Suppressor macrophage (primary cell): ENCODE results near the gene BPIFB1.

ENCODE experiments used
- DNase-seq, 4 experiments: peaks; one replicate each; pipeline ENCODE4 v3.0.0-alpha.2; 2020 to 2022

BPIFB1 gene

GRCh38 chr20:33273117-33273851 is 9.7 kb upstream of the BPIFB1 start:
- no peak for DNase-seq

DNA sequence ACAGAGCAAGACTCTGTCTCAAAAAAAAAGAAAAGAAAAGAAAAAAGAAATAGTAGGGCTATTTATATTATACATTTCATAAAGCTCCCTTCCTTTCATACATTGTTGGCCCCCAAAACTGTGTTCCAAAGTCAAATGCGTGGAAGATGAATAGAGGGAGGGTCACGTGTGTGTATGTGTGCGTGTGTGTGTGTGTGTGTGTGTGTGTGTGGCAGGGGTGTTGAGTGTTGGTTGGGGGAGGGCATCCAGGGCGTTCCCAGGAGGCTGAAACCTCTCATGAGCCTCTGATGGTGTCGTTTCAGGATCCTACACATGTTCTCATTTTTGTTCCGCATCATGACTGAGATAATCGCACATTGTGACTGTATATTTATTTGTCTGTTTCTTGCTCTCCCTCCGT is 7.8 kb upstream of the BPIFB1 start:
- DNase-seq, result no peak

DNA sequence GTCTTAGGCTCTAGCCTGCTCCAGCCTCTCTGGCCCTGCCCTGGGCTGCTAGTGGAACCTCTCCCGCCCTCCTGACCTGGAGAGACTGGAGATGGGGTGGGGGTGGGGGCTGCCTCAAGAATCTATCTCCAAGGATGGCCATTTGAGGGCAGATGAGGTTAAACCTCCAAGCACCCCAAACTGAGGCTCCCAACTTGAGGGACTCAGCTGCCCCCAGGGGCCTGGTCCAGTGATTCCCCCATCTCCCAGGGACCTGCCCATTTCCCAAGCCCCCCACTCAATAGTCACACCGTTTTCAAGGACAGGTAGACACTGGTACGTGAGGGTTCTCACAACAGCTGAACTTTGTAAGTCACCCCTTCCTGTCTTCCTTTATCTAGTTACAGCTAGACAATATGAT is 7.1 kb upstream of the BPIFB1 start:
- no peak for DNase-seq

DNA sequence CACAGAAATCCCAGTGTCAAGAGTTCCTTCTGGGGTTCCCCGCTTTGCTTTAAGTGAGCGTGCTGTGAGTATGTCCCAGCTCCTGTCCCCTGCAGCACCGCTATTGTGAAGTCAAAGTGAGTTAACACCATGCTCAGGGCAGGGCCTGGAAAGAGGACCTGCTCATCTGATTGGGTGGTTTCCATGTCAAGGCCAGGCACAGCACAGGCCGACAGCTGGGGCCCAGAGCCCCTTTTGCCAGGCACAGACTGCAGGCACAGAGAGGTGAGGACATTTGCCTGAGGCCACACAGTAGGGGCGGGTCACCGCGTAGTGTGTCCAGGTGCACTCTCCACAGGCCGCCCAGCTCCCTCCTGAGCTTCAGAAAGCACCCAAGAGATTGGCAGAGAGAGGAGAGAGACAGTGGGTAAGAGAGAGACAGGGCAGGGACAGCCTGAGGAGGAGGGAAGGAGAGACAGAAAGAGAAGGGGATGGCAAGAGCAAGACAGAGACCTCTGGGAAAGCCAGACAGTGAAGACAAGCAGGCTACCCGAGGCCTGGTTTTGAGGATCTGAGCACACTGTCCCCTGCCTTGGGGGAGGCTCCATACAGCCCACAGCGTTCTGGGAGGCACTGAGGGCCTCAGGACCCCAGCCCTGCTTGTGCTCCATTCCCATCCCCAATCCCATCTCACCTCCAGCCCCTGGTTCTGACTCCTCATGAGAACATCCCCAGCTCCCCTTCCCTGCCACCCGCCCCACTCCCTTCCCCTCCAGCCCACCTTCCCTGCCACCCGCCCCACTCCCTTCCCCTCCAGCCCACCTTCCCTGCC is 6.5 kb upstream of the BPIFB1 start:
- no peak for DNase-seq

GRCh38 chr20:33277471-33278441 is 5.3 kb upstream of the BPIFB1 start:
- no peak for DNase-seq

DNA sequence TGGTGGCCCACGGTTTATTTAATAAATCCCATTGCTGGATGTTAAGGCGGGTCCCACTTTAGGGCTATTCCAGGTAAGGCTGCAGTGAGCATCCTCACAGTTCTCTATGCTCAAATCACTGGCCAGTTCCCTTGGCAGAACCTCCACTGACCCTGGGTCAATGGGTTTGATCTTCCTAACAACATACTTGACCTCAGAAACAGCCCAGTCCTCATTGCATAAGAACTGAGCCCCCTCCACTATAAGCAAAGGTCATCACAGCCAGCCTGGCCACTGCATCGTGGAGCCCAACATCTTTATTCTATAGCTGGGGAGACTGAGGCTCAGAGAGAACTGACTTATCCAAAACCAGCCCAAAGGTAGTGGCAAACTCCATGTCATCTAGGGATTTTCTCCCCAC is 4.3 kb upstream of the BPIFB1 start:
- DNase-seq, result no peak

DNA sequence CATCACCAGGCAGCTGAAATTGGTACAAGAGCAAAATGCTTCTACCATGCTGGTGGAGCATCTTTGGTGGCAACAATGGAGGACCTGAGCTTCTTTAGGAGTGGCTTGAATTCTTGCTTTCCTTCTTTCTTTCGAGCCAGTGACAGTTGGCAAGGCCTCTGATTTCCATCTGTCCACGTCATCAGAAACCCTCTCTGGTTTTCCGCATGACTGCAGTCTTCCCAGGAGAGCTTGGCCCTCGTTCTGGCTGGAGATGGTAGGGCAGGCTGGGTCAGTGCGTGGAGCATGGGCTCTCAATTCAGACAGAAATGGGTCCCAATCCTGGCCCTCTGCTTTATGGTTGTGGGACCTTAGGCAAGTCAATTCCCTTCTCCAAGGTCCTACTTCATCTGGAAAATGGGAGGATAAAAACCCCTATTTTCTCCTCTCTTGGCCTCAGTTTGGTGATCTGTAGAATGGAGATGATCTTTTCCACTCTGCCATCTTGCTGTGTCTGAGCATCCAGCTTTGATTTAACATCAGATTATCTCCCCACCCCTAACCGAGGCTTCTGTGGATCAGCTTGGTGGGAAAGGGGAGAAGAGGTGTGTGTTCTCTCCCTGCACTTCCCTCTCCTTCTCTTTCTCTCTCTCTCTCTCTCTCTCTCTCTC is 3.6 kb upstream of the BPIFB1 start:
- DNase-seq, result no peak

GRCh38 chr20:33280000-33280680 is 2.9 kb upstream of the BPIFB1 start:
- DNase-seq, result no peak

- no peak for DNase-seq
Observed at GRCh38 chr20:33280775-33281174, 2.2 kb upstream of the BPIFB1 start.

- no peak for DNase-seq
Observed at GRCh38 chr20:33281550-33282146, 1.4 kb upstream of the BPIFB1 start.

GRCh38 chr20:33282196-33282934 is 649 bp upstream of the BPIFB1 start:
- DNase-seq, result no peak

GRCh38 chr20:33284284-33284683 is 1.3 kb downstream of the BPIFB1 start:
- DNase-seq, result no peak

DNA sequence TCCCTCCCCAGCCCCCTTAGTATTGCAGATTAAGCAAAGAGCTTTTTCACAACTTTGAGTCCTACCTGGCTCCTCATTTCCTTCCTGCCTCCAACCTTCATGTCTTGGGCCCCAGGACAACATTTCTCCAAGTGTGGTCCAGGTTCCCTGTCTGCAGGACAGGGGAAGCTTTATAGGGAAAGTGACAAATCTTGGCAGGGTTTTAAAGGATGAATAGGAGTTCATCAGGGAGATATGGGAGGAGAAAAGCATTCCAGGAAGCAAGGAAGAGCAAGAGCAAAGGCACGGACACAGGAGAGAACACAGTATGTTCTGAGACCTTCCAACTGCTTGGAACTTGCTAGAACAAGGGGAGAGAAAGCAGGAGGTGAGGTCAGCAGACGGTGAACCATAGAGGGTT is 1.9 kb downstream of the BPIFB1 start:
- DNase-seq, result no peak

DNA sequence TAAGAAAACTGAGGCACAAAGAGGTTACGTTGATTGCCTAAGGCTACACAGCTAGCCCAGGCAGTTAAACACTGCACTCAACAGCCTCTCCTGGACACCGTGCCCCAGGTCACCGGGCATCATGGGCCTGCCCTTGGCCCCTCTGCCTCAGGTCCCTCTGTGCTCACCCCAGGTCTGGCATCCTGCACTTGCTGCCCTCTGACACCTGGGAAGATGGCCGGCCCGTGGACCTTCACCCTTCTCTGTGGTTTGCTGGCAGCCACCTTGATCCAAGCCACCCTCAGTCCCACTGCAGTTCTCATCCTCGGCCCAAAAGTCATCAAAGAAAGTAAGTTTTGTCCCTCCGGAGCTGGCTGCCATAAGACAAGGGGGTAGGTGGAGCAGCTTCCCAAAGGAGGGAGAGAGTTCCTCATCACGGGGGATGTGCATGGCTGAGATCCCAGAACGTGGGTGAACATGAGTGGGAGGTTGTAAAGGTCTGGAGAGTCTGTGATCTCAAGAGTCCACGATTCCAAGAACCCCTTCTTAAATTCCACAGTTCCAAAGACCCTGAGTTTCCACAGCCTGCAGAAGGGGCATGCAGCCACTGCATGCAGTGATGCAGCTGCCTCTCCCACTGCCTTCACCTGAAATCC is 3.0 kb downstream of the BPIFB1 start:
- no peak for DNase-seq

- no peak for DNase-seq
Observed at GRCh38 chr20:33287884-33288283, 4.9 kb downstream of the BPIFB1 start.

DNA sequence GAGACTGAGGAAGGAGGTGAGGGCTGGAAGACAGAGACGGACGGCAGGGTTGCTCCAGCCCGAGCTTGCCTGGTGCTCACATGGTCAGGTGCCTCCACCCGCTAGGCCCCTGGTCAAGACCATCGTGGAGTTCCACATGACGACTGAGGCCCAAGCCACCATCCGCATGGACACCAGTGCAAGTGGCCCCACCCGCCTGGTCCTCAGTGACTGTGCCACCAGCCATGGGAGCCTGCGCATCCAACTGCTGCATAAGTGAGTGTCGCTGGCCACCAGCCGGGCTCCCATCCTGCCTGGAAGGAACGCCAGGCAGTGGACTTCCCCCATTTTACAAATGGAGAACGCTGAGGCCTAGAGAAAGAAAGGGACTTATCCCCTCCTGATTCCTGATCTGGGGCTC is 7.8 kb downstream of the BPIFB1 start:
- DNase-seq, result no peak

DNA sequence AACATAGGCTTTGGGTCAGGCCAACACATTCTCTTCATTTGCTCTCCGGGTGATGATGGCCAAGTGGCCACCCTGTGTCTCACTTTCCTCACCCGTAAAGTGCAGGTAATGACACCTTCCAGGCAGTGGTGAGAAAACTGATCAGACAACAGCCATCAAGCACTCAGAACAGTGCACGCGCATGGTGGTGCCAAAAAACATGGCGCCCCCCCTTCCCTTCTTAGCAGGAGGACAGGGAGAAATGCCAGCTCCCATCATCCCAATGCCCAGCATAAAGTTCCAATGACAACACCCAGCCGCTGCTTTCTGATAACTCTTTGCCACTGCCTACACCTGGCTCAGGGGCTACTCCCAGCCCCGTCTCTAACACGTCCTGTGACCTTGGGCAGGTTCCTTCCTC is 8.4 kb downstream of the BPIFB1 start:
- no peak for DNase-seq

GRCh38 chr20:33291830-33292355 is 8.9 kb downstream of the BPIFB1 start:
- peak; percentile 55 to 81 (median 72) for DNase-seq

- no peak for DNase-seq
Observed at GRCh38 chr20:33296206-33296605, 13.2 kb downstream of the BPIFB1 start.

GRCh38 chr20:33298391-33298790 is 15.4 kb downstream of the BPIFB1 start:
- DNase-seq, result no peak
